HEK293 (cell line): Measurements from ENCODE around the gene DICER1.

Experiments
- CTCF ChIA-PET: fragments of 350-600 bp; formaldehyde crosslinking; extraction: SDS; loops from one replicate; lab custom pipeline; 2021; ENCODE audit warnings: antibody characterized with exemption; lab: Yijun Ruan, JAX
- POLR2A ChIA-PET: fragments of 300-600 bp; formaldehyde crosslinking; extraction: SDS; loops from one replicate; lab custom pipeline; 2020; ENCODE audit warnings: antibody characterized with exemption, inconsistent platforms; lab: Yijun Ruan, JAX
- H3K27ac ChIP-seq: fragments of 200-500 bp; sonication (Bioruptor generic); 2 replicates; pipeline ENCODE4 v1.5.1; 2014; ENCODE audit warnings: low read depth, low read length, control low read depth, inconsistent platforms; ENCODE audit errors: extremely low read depth
- H3K36me3 ChIP-seq, 2 experiments: fragments of 200-500 bp in 1 of 2; sonication (Bioruptor generic) in 1 of 2; 1 replicate in 1 of 2; 2 replicates in 1 of 2; pipeline ENCODE4 v1.5.1; 2014 to 2017; ENCODE audit warnings: inconsistent platforms in 2 of 2, low read length in 2 of 2; ENCODE audit not compliant: control insufficient read depth in 2 of 2, insufficient read depth in 1 of 2
- H3K4me1 ChIP-seq: fragments of 200-500 bp; sonication (Bioruptor generic); 2 replicates; pipeline ENCODE4 v1.5.1; 2014; ENCODE audit warnings: mild to moderate bottlenecking, low read length, inconsistent platforms; ENCODE audit not compliant: control insufficient read depth, insufficient read depth
- H3K4me3 ChIP-seq: 2 replicates; pipeline ENCODE4 v1.5.1; 2011; ENCODE audit warnings: low read depth, mild to moderate bottlenecking, control low read depth, low read length, moderate library complexity
- H3K9me3 ChIP-seq: fragments of 200-500 bp; sonication (Bioruptor generic); 2 replicates; pipeline ENCODE4 v1.5.1; 2014; ENCODE audit warnings: low read depth, low read length, inconsistent platforms; ENCODE audit not compliant: control insufficient read depth, insufficient read depth
- BCL11A ChIP-seq: fragments of 450-650 bp; formaldehyde crosslinking; IDR thresholded peaks from 2 replicates; pipeline ENCODE4 v1.5.1; 2016; ENCODE audit warnings: low read depth, missing biosample characterization, missing genetic modification characterization
- PRDM4 ChIP-seq: fragments of 450-650 bp; formaldehyde crosslinking; IDR thresholded peaks from 2 replicates; pipeline ENCODE4 v1.5.1; 2017; ENCODE audit warnings: missing biosample characterization, missing genetic modification characterization
- PRDM6 ChIP-seq: fragments of 450-650 bp; formaldehyde crosslinking; IDR thresholded peaks from 2 replicates; pipeline ENCODE4 v1.5.1; 2017; ENCODE audit warnings: missing biosample characterization, missing genetic modification characterization
- ZFP3 ChIP-seq: fragments of 450-650 bp; formaldehyde crosslinking; IDR thresholded peaks from 2 replicates; pipeline ENCODE4 v1.5.1; 2016; ENCODE audit warnings: low read depth, missing biosample characterization, missing genetic modification characterization
- ZNF138 ChIP-seq: fragments of 450-650 bp; formaldehyde crosslinking; IDR thresholded peaks from 2 replicates; pipeline ENCODE4 v1.5.1; 2016; ENCODE audit warnings: missing biosample characterization, missing genetic modification characterization, borderline replicate concordance
- ZNF18 ChIP-seq: fragments of 450-650 bp; formaldehyde crosslinking; IDR thresholded peaks from 2 replicates; pipeline ENCODE4 v1.5.1; 2016; ENCODE audit warnings: missing biosample characterization, missing genetic modification characterization
- ZNF26 ChIP-seq: fragments of 450-650 bp; formaldehyde crosslinking; IDR thresholded peaks from 2 replicates; pipeline ENCODE4 v1.5.1; 2016; ENCODE audit warnings: missing biosample characterization, missing genetic modification characterization
- ZNF324 ChIP-seq: fragments of 450-650 bp; formaldehyde crosslinking; IDR thresholded peaks from 2 replicates; pipeline ENCODE4 v1.5.1; 2016; ENCODE audit warnings: missing biosample characterization, missing genetic modification characterization
- ZNF350 ChIP-seq: fragments of 450-650 bp; formaldehyde crosslinking; IDR thresholded peaks from 2 replicates; pipeline ENCODE4 v1.5.0; 2017; ENCODE audit warnings: missing biosample characterization, mild to moderate bottlenecking, missing genetic modification characterization
- ZNF521 ChIP-seq: fragments of 450-650 bp; formaldehyde crosslinking; IDR thresholded peaks from 2 replicates; pipeline ENCODE4 v1.5.1; 2017; ENCODE audit warnings: missing biosample characterization, mild to moderate bottlenecking, missing genetic modification characterization
- ZNF580 ChIP-seq: fragments of 450-650 bp; formaldehyde crosslinking; IDR thresholded peaks from 2 replicates; pipeline ENCODE4 v1.5.1; 2016; ENCODE audit warnings: missing biosample characterization, missing genetic modification characterization
- ZNF600 ChIP-seq: fragments of 450-650 bp; formaldehyde crosslinking; IDR thresholded peaks from 2 replicates; pipeline ENCODE4 v1.5.1; 2016; ENCODE audit warnings: missing biosample characterization, missing genetic modification characterization
- ZNF629 ChIP-seq: fragments of 450-650 bp; formaldehyde crosslinking; IDR thresholded peaks from 2 replicates; pipeline ENCODE4 v1.5.1; 2017; ENCODE audit warnings: missing biosample characterization, missing genetic modification characterization
- ZNF660 ChIP-seq: fragments of 450-650 bp; IDR thresholded peaks from 2 replicates; pipeline ENCODE4 v1.5.1; 2018; ENCODE audit warnings: missing biosample characterization, mild to moderate bottlenecking, missing genetic modification characterization
- ZNF692 ChIP-seq: fragments of 450-650 bp; formaldehyde crosslinking; IDR thresholded peaks from 2 replicates; pipeline ENCODE4 v1.5.1; 2016; ENCODE audit warnings: missing biosample characterization, missing genetic modification characterization
- ZNF701 ChIP-seq: fragments of 450-650 bp; formaldehyde crosslinking; IDR thresholded peaks from 2 replicates; pipeline ENCODE4 v1.5.1; 2016; ENCODE audit warnings: missing biosample characterization, missing genetic modification characterization
- ZNF707 ChIP-seq: fragments of 450-650 bp; formaldehyde crosslinking; IDR thresholded peaks from 2 replicates; pipeline ENCODE4 v1.5.1; 2016; ENCODE audit warnings: missing biosample characterization, missing genetic modification characterization
- ZSCAN30 ChIP-seq: fragments of 450-650 bp; IDR thresholded peaks from 2 replicates; pipeline ENCODE4 v1.5.1; 2018; ENCODE audit warnings: missing biosample characterization, mild to moderate bottlenecking, missing genetic modification characterization, moderate library complexity

Gene DICER1

GRCh38 chr14:95119336-95119735 is 38.0 kb downstream of the DICER1 start:
- H3K36me3 ChIP-seq = peaks cover 41 to 80% of the 10 kb centered on the region in 2 experiments
- ChIA-PET POLR2A (no interaction called here), CTCF (interaction anchor here (0.6 to 0.9 kb wide), 3 partner anchors 12 to 313 kb away, joined by 3 to 4 read pairs (median 3); no protein-coding TSS in a partner anchor)

More at GRCh38 chr14:95119336-95119735, 38.0 kb downstream of the DICER1 start:
- Histone ChIP-seq H3K4me1 (peaks cover 3% of the 10 kb centered on the region), H3K4me3 (no peak overlapping the region), H3K9me3 (no peaks in the 10 kb centered on the region), H3K27ac (no peak overlapping the region)
- no peak for TF ChIP-seq ZNF707 (tag by site-specific recombination)
- no peak for TF ChIP-seq PRDM4
- TF ChIP-seq PRDM6 (tag by site-specific recombination) = no peak
- no peak for TF ChIP-seq ZNF660 (tag by site-specific recombination)
- TF ChIP-seq ZNF629 = no peak
- TF ChIP-seq ZNF600 (tag by site-specific recombination) = no peak
- TF ChIP-seq ZNF324 (tag by site-specific recombination) = no peak
- no peak for TF ChIP-seq ZNF350
- TF ChIP-seq ZNF138 (tag by site-specific recombination) = no peak
- no peak for TF ChIP-seq ZNF701 (tag by site-specific recombination)
- no peak for TF ChIP-seq ZSCAN30 (tag by site-specific recombination)
- TF ChIP-seq ZFP3 (tag by site-specific recombination) = no peak
- TF ChIP-seq ZNF521 = no peak
- TF ChIP-seq ZNF26 (tag by site-specific recombination) = no peak
- no peak for TF ChIP-seq ZNF18 (tag by site-specific recombination)
- TF ChIP-seq ZNF692 (tag by site-specific recombination) = no peak
- no peak for TF ChIP-seq BCL11A
- no peak for TF ChIP-seq ZNF580 (tag by site-specific recombination)
